Measurements from ENCODE around the gene AQP1. TPM values are rescaled to one million over a fixed set of nuclear protein-coding genes. Genes with fewer than 3 reads are reported as not detected.

AQP1 gene
- total and polyA plus RNA-seq, 10 of the 15 experiments (the other 5 are each of a cell fraction or from before 2014, with no cell fraction given) = 0.03 to 0.64 TPM; not detected in 8

GRCh38 chr7:30870821-30871518, 40.7 kb upstream of the AQP1 start:
- no TSS peak for BruUV-seq (replicated peaks)
- DNase-seq (ENCODE audit: low read depth, low spot score) (no peak), ATAC-seq (no peak), FAIRE-seq (no peak)
- Histone ChIP-seq H3K4me2 (ENCODE audit: control insufficient read depth, insufficient read depth) (no peak overlapping the region), H3K9ac (ENCODE audit: control insufficient read depth, insufficient read depth, low read length) (no peak overlapping the region), H3K27ac (ENCODE audit: control insufficient read depth, insufficient read depth) (no peak overlapping the region), H2AFZ (ENCODE audit: control insufficient read depth, low read depth, low read length) (no peak overlapping the region), H3K4me3 (no peak overlapping the region), H4K20me1 (ENCODE audit: control insufficient read depth, insufficient read depth) (no peaks in the 10 kb centered on the region), H3K27me3 (replicated peaks in 1 of 2; ENCODE audit: control insufficient read depth in 2 of 2, insufficient read depth in 2 of 2, low read length in 1 of 2) (no peaks in the 10 kb centered on the region), H3K36me3 (ENCODE audit: control insufficient read depth in 2 of 2, insufficient read depth in 2 of 2, low read length in 1 of 2) (no peaks in the 10 kb centered on the region), H3K4me1 (ENCODE audit: control insufficient read depth, insufficient read depth, low read length) (no peaks in the 10 kb centered on the region), H3K9me3 (replicated peaks; ENCODE audit: control insufficient read depth, insufficient read depth, low read length) (no peaks in the 10 kb centered on the region), H3K79me2 (ENCODE audit: control insufficient read depth, insufficient read depth, low read length) (no peaks in the 10 kb centered on the region)
- in situ Hi-C loops (cut with MboI) = no loop called here
- ChIA-PET CTCF (no interaction called here), POLR2A (no interaction called here), SMC1A (ENCODE audit: uncharacterized antibody, unreplicated experiment) (no interaction called here), RAD21 (ENCODE audit: unreplicated experiment) (no interaction called here)
- intact Hi-C loops (cut with micrococcal nuclease; ENCODE audit: unreplicated experiment) = no loop called here
- TF ChIP-seq MEF2A (IDR thresholded peaks at IDR 0.05; ENCODE audit: insufficient read depth, low read depth, low read length) (no peak), ZNF24 (IDR thresholded peaks at IDR 0.05) (no peak), NFYB (IDR thresholded peaks at IDR 0.05; ENCODE audit: insufficient read depth, low read depth, low read length) (no peak), BCL11A (IDR thresholded peaks at IDR 0.05; ENCODE audit: low read depth, low read length) (no peak), TCF7 (IDR thresholded peaks at IDR 0.05; ENCODE audit: borderline replicate concordance) (no peak), RUNX3 (IDR thresholded peaks at IDR 0.05; ENCODE audit: low read length) (no peak), POU2F2 (IDR thresholded peaks at IDR 0.05; ENCODE audit: borderline replicate concordance, low read depth, low read length) (no peak), SIX5 (IDR thresholded peaks at IDR 0.05; ENCODE audit: low read depth, low read length, severe bottlenecking) (no peak), STAT1 (conservative IDR thresholded peaks at IDR 0.05) (no peak), MXI1 (IDR thresholded peaks at IDR 0.05; ENCODE audit: low read depth, low read length) (no peak), REST (IDR thresholded peaks at IDR 0.05; ENCODE audit: low read depth, low read length) (no peak), CBX5 (IDR thresholded peaks at IDR 0.05; ENCODE audit: low read depth) (no peak)
- TF ChIP-seq, protein P1, sequence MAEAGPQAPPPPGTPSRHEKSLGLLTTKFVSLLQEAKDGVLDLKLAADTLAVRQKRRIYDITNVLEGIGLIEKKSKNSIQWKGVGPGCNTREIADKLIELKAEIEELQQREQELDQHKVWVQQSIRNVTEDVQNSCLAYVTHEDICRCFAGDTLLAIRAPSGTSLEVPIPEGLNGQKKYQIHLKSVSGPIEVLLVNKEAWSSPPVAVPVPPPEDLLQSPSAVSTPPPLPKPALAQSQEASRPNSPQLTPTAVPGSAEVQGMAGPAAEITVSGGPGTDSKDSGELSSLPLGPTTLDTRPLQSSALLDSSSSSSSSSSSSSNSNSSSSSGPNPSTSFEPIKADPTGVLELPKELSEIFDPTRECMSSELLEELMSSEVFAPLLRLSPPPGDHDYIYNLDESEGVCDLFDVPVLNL (IDR thresholded peaks at IDR 0.05; ENCODE audit: low read depth, low read length) = no peak
- 18% methylated on average over 9 of the region's 10 CpGs for WGBS (ENCODE audit: insufficient coverage, insufficient replicate concordance, low lambda C conversion rate, missing lambda C conversion rate)
